Duodenal mucosa (tissue), 2 donors: Measurements from ENCODE around the gene CTNNB1.

Experiments
- H3K27ac ChIP-seq: one replicate; pipeline ENCODE4 v1.7.0; 2013; ENCODE audit warnings: low read depth, low read length
- H3K27me3 ChIP-seq, 2 donors: one replicate each; pipeline ENCODE4 v1.7.0; 2013; ENCODE audit warnings: low read length in 2 of 2, control low read depth in 1 of 2; ENCODE audit not compliant: insufficient read depth in 2 of 2, control insufficient read depth in 1 of 2
- H3K36me3 ChIP-seq, 2 donors: one replicate each; pipeline ENCODE4 v1.7.0; 2013; ENCODE audit warnings: low read length in 2 of 2, control low read depth in 1 of 2; ENCODE audit not compliant: insufficient read depth in 2 of 2, control insufficient read depth in 1 of 2
- H3K4me1 ChIP-seq, 2 donors: one replicate each; pipeline ENCODE4 v1.7.0; 2013; ENCODE audit warnings: low read length in 2 of 2, control low read depth in 1 of 2; ENCODE audit not compliant: insufficient read depth in 2 of 2, control insufficient read depth in 1 of 2
- H3K4me3 ChIP-seq, 2 donors: one replicate each; pipeline ENCODE4 v1.7.0; 2013; ENCODE audit warnings: low read length in 2 of 2, low read depth in 1 of 2
- H3K9ac ChIP-seq, 2 donors: one replicate each; pipeline ENCODE4 v1.7.0; 2013; ENCODE audit warnings: low read length in 2 of 2, low read depth in 1 of 2
- H3K9me3 ChIP-seq, 2 donors: one replicate each; pipeline ENCODE4 v1.7.0; 2013; ENCODE audit warnings: low read length in 2 of 2, control low read depth in 1 of 2; ENCODE audit not compliant: control insufficient read depth in 1 of 2

CTNNB1 gene

GRCh38 chr3:41173926-41174885 is 25.1 kb upstream of the CTNNB1 start:
- Histone ChIP-seq H3K27ac (no peak overlapping the region), H3K36me3 (no peaks in the 10 kb centered on the region), H3K27me3 (no peaks in the 10 kb centered on the region), H3K9ac (no peak overlapping the region), H3K4me1 (no peaks in the 10 kb centered on the region), H3K4me3 (no peak overlapping the region), H3K9me3 (no peaks in the 10 kb centered on the region)

DNA sequence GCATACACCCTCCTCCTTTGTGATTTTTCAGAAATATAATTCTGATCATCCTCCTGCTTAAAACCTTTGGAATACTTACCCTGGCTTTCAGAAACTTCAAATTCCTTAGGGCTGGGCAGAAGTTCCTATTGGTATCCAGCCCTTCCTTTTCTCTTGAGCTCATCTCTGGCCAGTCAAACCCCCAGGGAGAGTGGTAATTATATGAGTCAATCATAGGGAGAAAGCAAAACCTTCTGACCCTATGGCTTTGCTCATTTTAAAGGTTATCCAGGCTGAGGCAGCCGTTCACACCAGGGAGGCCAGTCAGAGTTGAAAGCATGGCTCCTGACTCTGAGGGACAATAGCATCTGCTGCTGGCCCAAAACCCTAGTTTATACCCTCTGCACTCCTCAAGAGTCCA is 23.9 kb upstream of the CTNNB1 start:
- Histone ChIP-seq H3K4me3 (no peak overlapping the region), H3K27ac (no peak overlapping the region), H3K4me1 (peaks cover 7% of the 10 kb centered on the region in 2 donors), H3K9me3 (no peaks in the 10 kb centered on the region), H3K27me3 (no peaks in the 10 kb centered on the region), H3K36me3 (no peaks in the 10 kb centered on the region), H3K9ac (no peak overlapping the region)

GRCh38 chr3:41176596-41176995 is 22.7 kb upstream of the CTNNB1 start:
- H3K27me3 ChIP-seq, result no peaks in the 10 kb centered on the region

GRCh38 chr3:41178576-41178975 is 20.7 kb upstream of the CTNNB1 start:
- Histone ChIP-seq H3K27ac (no peak overlapping the region), H3K4me3 (no peak overlapping the region), H3K4me1 (peaks cover 16 to 23% of the 10 kb centered on the region in 2 donors), H3K9me3 (no peaks in the 10 kb centered on the region), H3K36me3 (no peaks in the 10 kb centered on the region), H3K9ac (no peak overlapping the region), H3K27me3 (no peaks in the 10 kb centered on the region)

More at GRCh38 chr3:41176596-41176995, 22.7 kb upstream of the CTNNB1 start:
- H3K27ac ChIP-seq, result no peak overlapping the region
- no peaks in the 10 kb centered on the region for H3K36me3 ChIP-seq
- H3K9me3 ChIP-seq, result no peaks in the 10 kb centered on the region
- H3K4me1 ChIP-seq, result peaks cover 16 to 17% of the 10 kb centered on the region in 2 donors
- no peak overlapping the region for H3K4me3 ChIP-seq
- H3K9ac ChIP-seq, result no peak overlapping the region

DNA sequence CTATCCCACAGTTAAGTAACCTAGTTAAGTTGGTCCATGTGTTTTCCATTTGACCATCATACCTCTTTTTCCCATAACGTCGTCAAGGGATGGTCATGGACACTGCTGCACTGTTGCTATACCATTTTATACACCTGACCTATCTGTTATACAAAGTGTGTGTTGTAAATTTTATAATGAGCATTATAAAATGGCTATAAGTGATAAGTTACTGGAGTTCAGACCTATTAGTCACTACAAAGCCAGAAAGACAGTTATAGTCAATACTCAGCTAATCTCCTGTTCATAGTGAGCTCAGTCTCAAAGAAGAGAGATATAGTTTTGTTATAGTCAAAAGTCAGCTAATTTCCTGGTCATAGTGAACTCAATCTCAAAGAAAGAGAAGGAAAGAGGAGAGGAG is 18.9 kb upstream of the CTNNB1 start:
- Histone ChIP-seq H3K36me3 (no peaks in the 10 kb centered on the region), H3K4me3 (no peak overlapping the region), H3K27me3 (no peaks in the 10 kb centered on the region), H3K9ac (no peak overlapping the region), H3K27ac (no peak overlapping the region), H3K9me3 (no peaks in the 10 kb centered on the region), H3K4me1 (peaks cover 16 to 23% of the 10 kb centered on the region in 2 donors)

GRCh38 chr3:41182504-41183059 is 16.7 kb upstream of the CTNNB1 start:
- Histone ChIP-seq H3K27me3 (no peaks in the 10 kb centered on the region), H3K27ac (no peak overlapping the region), H3K36me3 (no peaks in the 10 kb centered on the region), H3K9me3 (no peaks in the 10 kb centered on the region), H3K9ac (no peak overlapping the region), H3K4me3 (no peak overlapping the region), H3K4me1 (peaks cover 16 to 23% of the 10 kb centered on the region in 2 donors)

- H3K9me3 ChIP-seq, result no peaks in the 10 kb centered on the region
- H3K4me1 ChIP-seq, result peaks cover 16 to 23% of the 10 kb centered on the region in 2 donors
- no peak overlapping the region for H3K9ac ChIP-seq
- H3K27me3 ChIP-seq, result no peaks in the 10 kb centered on the region
- no peaks in the 10 kb centered on the region for H3K36me3 ChIP-seq
- H3K27ac ChIP-seq, result no peak overlapping the region
- no peak overlapping the region for H3K4me3 ChIP-seq
Observed at GRCh38 chr3:41184394-41184793, 14.9 kb upstream of the CTNNB1 start.

DNA sequence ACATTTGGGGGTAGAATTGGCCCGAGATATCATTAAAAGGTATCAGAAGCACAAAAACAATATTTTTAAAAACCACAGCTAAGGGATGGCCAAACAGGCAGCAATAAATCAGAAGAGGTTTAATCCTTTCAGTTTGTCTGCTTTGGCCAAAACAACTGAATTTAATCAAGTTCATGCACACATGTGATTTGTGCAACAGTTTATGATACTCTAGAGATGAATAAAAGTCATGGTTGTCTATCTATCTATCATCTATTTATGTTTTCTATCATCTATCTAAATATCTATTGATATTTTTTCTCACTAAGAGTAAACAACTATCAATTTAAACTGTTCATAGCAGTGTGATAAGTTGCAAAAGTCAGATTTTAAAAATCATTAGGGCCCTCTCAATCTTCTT is 13.0 kb upstream of the CTNNB1 start:
- H3K27ac ChIP-seq, result no peak overlapping the region
- H3K36me3 ChIP-seq, result no peaks in the 10 kb centered on the region
- no peak overlapping the region for H3K9ac ChIP-seq
- peaks cover under 1 to 10% of the 10 kb centered on the region in 2 donors for H3K4me1 ChIP-seq
- H3K9me3 ChIP-seq, result no peaks in the 10 kb centered on the region
- no peak overlapping the region for H3K4me3 ChIP-seq
- no peaks in the 10 kb centered on the region for H3K27me3 ChIP-seq

DNA sequence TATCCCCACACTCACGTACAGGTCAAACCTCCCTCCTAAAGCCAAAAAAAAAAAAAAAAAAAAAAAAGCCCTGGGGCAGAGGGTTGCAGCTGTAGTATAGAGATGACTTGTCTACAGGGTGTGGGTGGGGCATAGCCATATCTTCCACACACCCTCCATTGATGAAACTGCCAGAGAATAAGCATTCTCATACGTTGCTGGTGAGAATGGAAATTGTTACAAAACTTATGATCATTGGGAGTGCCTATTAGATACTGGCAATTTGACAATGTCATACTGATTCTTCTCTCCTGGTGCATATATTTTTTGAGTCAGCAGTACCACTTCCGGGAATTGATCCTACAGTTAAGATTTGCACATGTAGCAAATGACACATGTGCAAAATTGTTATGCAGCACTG is 11.0 kb upstream of the CTNNB1 start:
- Histone ChIP-seq H3K9me3 (no peaks in the 10 kb centered on the region), H3K4me3 (no peak overlapping the region), H3K27ac (no peak overlapping the region), H3K27me3 (no peaks in the 10 kb centered on the region), H3K9ac (no peak overlapping the region), H3K36me3 (no peaks in the 10 kb centered on the region), H3K4me1 (no peaks in the 10 kb centered on the region)

DNA sequence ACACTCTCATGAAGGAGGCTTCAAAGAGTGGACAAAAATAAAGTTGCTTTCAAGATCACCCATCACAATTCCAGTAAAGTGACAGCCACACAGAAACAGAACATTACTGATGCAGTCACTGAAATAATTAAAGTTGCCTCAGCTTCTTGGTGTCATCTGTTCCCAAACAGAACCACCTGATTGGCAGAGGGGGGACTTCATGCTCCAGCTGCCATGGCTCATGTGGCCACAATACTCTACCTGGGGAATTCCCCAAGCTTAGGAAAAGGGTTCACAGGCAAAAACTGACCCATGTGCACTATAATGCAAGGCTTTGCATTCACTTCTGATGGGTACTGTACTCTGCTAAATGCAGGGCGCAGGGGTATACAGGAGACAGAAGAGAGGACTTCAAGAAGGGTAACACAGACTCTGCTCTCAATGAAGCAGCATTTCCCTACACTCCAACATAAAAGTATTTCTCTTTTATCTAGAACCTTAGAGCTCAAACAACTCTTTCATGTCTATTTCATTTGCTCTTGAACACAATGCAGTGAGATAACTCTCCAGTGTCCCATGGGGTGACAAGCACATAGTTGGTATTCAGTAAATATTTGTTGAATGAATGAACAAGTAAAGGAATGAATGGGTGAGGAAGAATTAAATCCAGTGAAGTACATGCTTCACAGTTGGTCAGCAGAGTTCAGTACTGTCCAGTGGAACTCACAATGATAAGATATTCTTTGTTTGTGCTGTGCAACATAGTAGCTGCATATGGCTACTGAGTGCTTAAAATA is 8.6 kb upstream of the CTNNB1 start:
- Histone ChIP-seq H3K9me3 (no peaks in the 10 kb centered on the region), H3K4me1 (peaks cover under 1 to 1% of the 10 kb centered on the region in 2 donors), H3K4me3 (no peak overlapping the region), H3K9ac (no peak overlapping the region), H3K36me3 (no peaks in the 10 kb centered on the region), H3K27me3 (no peaks in the 10 kb centered on the region), H3K27ac (no peak overlapping the region)
